ENCODE data around the gene FRMD8.

DNA sequence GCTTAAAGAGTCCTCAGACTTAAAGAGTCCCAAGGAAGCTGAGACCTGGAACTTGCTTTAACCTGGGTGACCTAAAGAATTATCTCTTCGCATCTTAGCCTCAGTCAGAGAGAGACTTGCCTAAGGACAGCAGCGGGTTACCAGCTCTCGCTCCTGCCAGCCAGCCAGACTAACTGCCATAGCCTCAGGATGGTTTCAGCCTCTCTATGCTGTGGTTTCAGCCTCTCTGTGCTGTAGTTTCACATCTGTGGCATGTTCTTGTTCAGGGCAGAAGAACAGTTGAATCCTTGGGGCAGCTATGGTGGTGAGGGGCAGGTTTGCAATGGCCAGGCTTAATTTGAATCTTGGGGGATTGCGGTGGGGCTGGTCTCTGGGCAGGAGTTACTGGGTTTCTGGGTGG is 2.3 kb downstream of the FRMD8 start:
- TF ChIP-seq POLR2A (IDR thresholded peaks at IDR 0.05; ENCODE audit: low read length) (no peak), GATA1 (IDR thresholded peaks at IDR 0.05; ENCODE audit: low read depth, low read length) (no peak)

All from erythroblast (primary cell).